Activated CD8-positive, alpha-beta memory T cell treated with anti-CD3 and anti-CD28 coated beads for 4 hours (primary cell): ENCODE results near the gene ADARB2.
"Not testable (repeated sequence)": the region's sequence is repeated elsewhere in the genome, so short reads cannot be mapped to it uniquely, and the experiment has no call there.

Experiments used
- DNase-seq, 2 donors: peaks; one replicate each; pipeline ENCODE4 v3.0.0-alpha.2; 2020; ENCODE audit warnings: low read depth in 2 of 2

ADARB2 gene

GRCh38 chr10:1398626-1399410 lies 338.5 kb downstream of the ADARB2 start:
- DNase-seq = no peak

GRCh38 chr10:1398116-1398515 lies 339.2 kb downstream of the ADARB2 start:
- not testable (repeated sequence) for DNase-seq

GRCh38 chr10:1396297-1396635 lies 341.1 kb downstream of the ADARB2 start:
- DNase-seq = no peak

- DNase-seq = no peak
Measured at GRCh38 chr10:1395481-1396296, 341.6 kb downstream of the ADARB2 start.

- no peak for DNase-seq
Measured at GRCh38 chr10:1395025-1395480, 342.3 kb downstream of the ADARB2 start.

- no peak for DNase-seq
Measured at GRCh38 chr10:1394155-1394912, 343.0 kb downstream of the ADARB2 start.

GRCh38 chr10:1393481-1393880 lies 343.8 kb downstream of the ADARB2 start:
- DNase-seq = no peak

- DNase-seq = no peak
Measured at GRCh38 chr10:1392127-1392526, 345.2 kb downstream of the ADARB2 start.

GRCh38 chr10:1390200-1390599 lies 347.1 kb downstream of the ADARB2 start:
- no peak for DNase-seq

- DNase-seq = no peak
Measured at GRCh38 chr10:1384026-1384425, 353.3 kb downstream of the ADARB2 start.

- no peak for DNase-seq
Measured at GRCh38 chr10:1382711-1383110, 354.6 kb downstream of the ADARB2 start.

GRCh38 chr10:1381339-1381738 lies 356.0 kb downstream of the ADARB2 start:
- DNase-seq = no peak

- no peak for DNase-seq
Measured at GRCh38 chr10:1380088-1380671, 357.1 kb downstream of the ADARB2 start.

GRCh38 chr10:1379601-1380000 lies 357.7 kb downstream of the ADARB2 start:
- DNase-seq = no peak

GRCh38 chr10:1378473-1378872 lies 358.9 kb downstream of the ADARB2 start:
- no peak for DNase-seq

- no peak for DNase-seq
Measured at GRCh38 chr10:1377740-1378397, 359.5 kb downstream of the ADARB2 start.

GRCh38 chr10:1377231-1377630 lies 360.1 kb downstream of the ADARB2 start:
- DNase-seq = no peak

GRCh38 chr10:1376384-1376945 lies 360.9 kb downstream of the ADARB2 start:
- DNase-seq = no peak

- DNase-seq = no peak
Measured at GRCh38 chr10:1375346-1376170, 361.8 kb downstream of the ADARB2 start.
